Hepatocyte (in vitro differentiated cells): Measurements from ENCODE around the gene DSTYK. TPM values are rescaled to one million over a fixed set of nuclear protein-coding genes. Genes with fewer than 3 reads are reported as not detected.
A peak's percentile ranks its signal among the peaks of the same experiment; 100 is the strongest.

Source experiments
- DNase-seq: peaks from one replicate; pipeline ENCODE4 v3.0.0-alpha.2; 2016; ENCODE audit warnings: low spot score
- H2AFZ ChIP-seq: fragments of 200-600 bp; sonication (generic); 2 replicates; pipeline ENCODE4 v1.6.0; 2016; ENCODE audit warnings: antibody characterized with exemption, mild to moderate bottlenecking
- H3K27ac ChIP-seq: fragments of 200-600 bp; sonication (generic); 2 replicates; pipeline ENCODE4 v1.5.1; 2016; ENCODE audit warnings: mild to moderate bottlenecking
- H3K27me3 ChIP-seq: fragments of 200-600 bp; sonication (generic); 2 replicates; pipeline ENCODE4 v1.6.1; 2016
- H3K36me3 ChIP-seq: fragments of 200-600 bp; sonication (generic); replicated peaks from 2 replicates; pipeline ENCODE4 v1.5.1; 2016; ENCODE audit warnings: low read depth; ENCODE audit not compliant: insufficient read depth
- H3K4me1 ChIP-seq: fragments of 200-600 bp; sonication (generic); 2 replicates; pipeline ENCODE4 v1.5.1; 2016; ENCODE audit warnings: mild to moderate bottlenecking, moderate library complexity; ENCODE audit not compliant: insufficient read depth
- H3K4me2 ChIP-seq: fragments of 200-600 bp; sonication (generic); 2 replicates; pipeline ENCODE4 v1.6.0; 2016
- H3K4me3 ChIP-seq: fragments of 200-600 bp; sonication (generic); 2 replicates; pipeline ENCODE4 v1.5.1; 2016; ENCODE audit warnings: mild to moderate bottlenecking
- H3K79me2 ChIP-seq: fragments of 200-600 bp; sonication (generic); 2 replicates; pipeline ENCODE4 v1.6.0; 2017; ENCODE audit warnings: mild to moderate bottlenecking
- H3K9me2 ChIP-seq: fragments of 200-600 bp; sonication (generic); replicated peaks from 2 replicates; pipeline ENCODE4 v1.6.0; 2017; ENCODE audit warnings: mild to moderate bottlenecking; ENCODE audit not compliant: insufficient read depth
- H3K9me3 ChIP-seq: fragments of 200-600 bp; sonication (generic); 2 replicates; pipeline ENCODE4 v1.5.1; 2016; ENCODE audit warnings: low read depth, mild to moderate bottlenecking
- H4K20me1 ChIP-seq: fragments of 200-600 bp; sonication (generic); 2 replicates; pipeline ENCODE4 v1.6.0; 2016; ENCODE audit warnings: mild to moderate bottlenecking; ENCODE audit not compliant: insufficient read depth, poor library complexity, severe bottlenecking
- CTCF ChIP-seq: fragments of 200-600 bp; sonication (generic); IDR thresholded peaks from 2 replicates; pipeline ENCODE4 v1.5.1; 2016; ENCODE audit warnings: antibody characterized with exemption, mild to moderate bottlenecking; ENCODE audit not compliant: poor library complexity
- EZH2 ChIP-seq: fragments of 200-600 bp; sonication (generic); IDR thresholded peaks from 2 replicates; pipeline ENCODE4 v1.6.1; 2016; ENCODE audit warnings: antibody characterized with exemption, mild to moderate bottlenecking, borderline replicate concordance
- EZH2phosphoT487 ChIP-seq: fragments of 200-600 bp; sonication (generic); IDR thresholded peaks from one replicate; pipeline ENCODE4 v1.6.1; 2018; ENCODE audit warnings: antibody characterized with exemption, mild to moderate bottlenecking, low read depth, moderate library complexity; ENCODE audit not compliant: unreplicated experiment, severe bottlenecking
- WGBS: methylation state at CpG from one replicate; pipeline ENCODE4 v1.1.6; 2016; ENCODE audit warnings: low lambda C conversion rate; ENCODE audit errors: missing lambda C conversion rate; 5-methylcytosine and 5-hydroxymethylcytosine counted together
- polyA plus RNA-seq: library from polyadenylated mRNA; unstranded; fragments of >200 nt; fragmentation: Nextera tagmentation; extraction: Ambion mirVana; gene quantifications from 2 replicates; pipeline ENCODE4 v1.2.1, GENCODE V29; 2016
- total RNA-seq: library from RNA; depleted of rRNA; stranded (reverse); fragments of >200 nt; gene quantifications from 2 replicates; pipeline ENCODE4 v1.2.3, GENCODE V29; 2014

The DSTYK gene
- total and polyA plus RNA-seq, 2 experiments from 2014 or later = 7.7 to 11.0 TPM

- H3K27ac ChIP-seq = peak overlapping the region; percentile 99
- peaks cover 4% of the 10 kb centered on the region for H3K4me1 ChIP-seq
- no peak for TF ChIP-seq EZH2phosphoT487
- no peak for TF ChIP-seq CTCF
- no peak for TF ChIP-seq EZH2
- H3K9me2 ChIP-seq = no peaks in the 10 kb centered on the region
- WGBS = 64% methylated on average over 13 of the region's 13 CpGs
- peak overlapping the region; percentile 74 for H3K4me2 ChIP-seq
- peak overlapping the region; percentile 97 for H2AFZ ChIP-seq
- no peaks in the 10 kb centered on the region for H3K9me3 ChIP-seq
- no peaks in the 10 kb centered on the region for H3K36me3 ChIP-seq
- H3K27me3 ChIP-seq = peaks cover 7% of the 10 kb centered on the region
- H3K4me3 ChIP-seq = peak overlapping the region; percentile 99
- DNase-seq = no peak
- peaks cover 13% of the 10 kb centered on the region for H4K20me1 ChIP-seq
- peaks cover 39% of the 10 kb centered on the region for H3K79me2 ChIP-seq
Measured at GRCh38 chr1:205211839-205212536, 486 bp upstream of the DSTYK start.

GRCh38 chr1:205210756-205211168 lies 740 bp downstream of the DSTYK start:
- WGBS = 2% methylated on average over 27 of the region's 31 CpGs

GRCh38 chr1:205208811-205209210 lies 2.7 kb downstream of the DSTYK start:
- WGBS = 69% methylated on average over 3 of the region's 3 CpGs
- Histone ChIP-seq H3K9me2 (no peaks in the 10 kb centered on the region), H3K4me1 (peaks cover 4% of the 10 kb centered on the region), H3K36me3 (no peaks in the 10 kb centered on the region), H3K27me3 (no peaks in the 10 kb centered on the region), H3K4me3 (no peak overlapping the region), H3K9me3 (no peaks in the 10 kb centered on the region), H2AFZ (no peak overlapping the region), H3K79me2 (peaks cover 68% of the 10 kb centered on the region), H3K27ac (no peak overlapping the region), H3K4me2 (peak overlapping the region; percentile 74), H4K20me1 (peaks cover 32% of the 10 kb centered on the region)
- DNase-seq = no peak
- no peak for TF ChIP-seq CTCF
- no peak for TF ChIP-seq EZH2phosphoT487
- TF ChIP-seq EZH2 = no peak

More at GRCh38 chr1:205210756-205211168, 740 bp downstream of the DSTYK start:
- Histone ChIP-seq H3K27me3 (peaks cover 7% of the 10 kb centered on the region), H3K9me2 (no peaks in the 10 kb centered on the region), H4K20me1 (peaks cover 22% of the 10 kb centered on the region), H3K9me3 (no peaks in the 10 kb centered on the region), H3K4me2 (peak overlapping the region; percentile 74), H3K79me2 (peaks cover 50% of the 10 kb centered on the region), H2AFZ (peak overlapping the region; percentile 97), H3K27ac (peak overlapping the region; percentile 99), H3K36me3 (no peaks in the 10 kb centered on the region), H3K4me3 (peak overlapping the region; percentile 99), H3K4me1 (peaks cover 4% of the 10 kb centered on the region)
- peak; percentile 46 for DNase-seq
- TF ChIP-seq EZH2phosphoT487 = no peak
- no peak for TF ChIP-seq EZH2
- TF ChIP-seq CTCF = no peak
